IPS-18c (cell line): Measurements from ENCODE around the gene GNAZ.

ENCODE experiments used
- H3K4me3 ChIP-seq: 2 replicates; pipeline ENCODE4 v1.7.0; 2013; ENCODE audit warnings: low read depth, mild to moderate bottlenecking, low read length, moderate library complexity; ENCODE audit not compliant: insufficient read depth
- H3K9me3 ChIP-seq: one replicate; pipeline ENCODE4 v1.6.1; 2013; ENCODE audit warnings: mild to moderate bottlenecking, low read length, moderate library complexity; ENCODE audit not compliant: control insufficient read depth, insufficient read depth

The GNAZ gene

DNA sequence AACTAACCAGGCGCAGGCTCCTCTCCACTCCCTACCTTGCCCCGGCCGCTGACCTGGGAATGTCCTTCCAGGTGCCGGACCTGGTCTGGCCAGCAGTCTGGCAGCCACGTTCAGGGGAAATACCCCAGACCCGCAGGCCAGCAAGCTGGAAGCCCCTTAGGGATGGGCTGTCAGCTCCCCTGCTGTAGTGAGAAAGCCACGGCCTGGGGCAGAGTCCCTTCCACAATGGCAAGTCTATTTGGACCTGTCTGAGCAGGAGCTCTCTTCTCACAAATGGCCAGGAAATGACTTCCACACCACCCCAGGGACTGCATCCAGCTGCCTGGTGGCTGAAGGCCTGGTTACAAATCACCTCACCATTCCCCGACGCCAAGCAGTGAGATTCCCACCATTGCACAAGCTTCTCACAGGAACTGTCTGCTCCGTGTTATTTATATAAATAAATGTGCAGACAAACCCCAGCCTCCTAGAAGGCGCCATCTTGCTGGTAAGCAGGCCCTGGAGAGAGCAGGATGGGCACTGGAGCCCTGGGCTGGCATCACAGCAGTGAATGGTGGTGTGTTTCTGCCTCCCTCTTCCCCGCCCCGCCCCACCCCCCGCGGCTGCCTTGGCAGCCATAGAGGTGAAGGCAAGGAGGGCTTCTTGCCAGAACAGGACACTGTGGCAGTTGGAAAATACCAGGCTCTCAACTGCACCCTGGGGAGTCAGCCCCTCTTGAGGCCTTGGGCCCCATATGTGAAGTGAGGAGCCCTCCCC lies 47.8 kb downstream of the GNAZ start:
- Histone ChIP-seq H3K4me3 (no peak overlapping the region), H3K9me3 (peaks cover 2% of the 10 kb centered on the region)

GRCh38 chr22:23118647-23119493 lies 48.6 kb downstream of the GNAZ start:
- peaks cover 2% of the 10 kb centered on the region for H3K9me3 ChIP-seq
- no peak overlapping the region for H3K4me3 ChIP-seq

DNA sequence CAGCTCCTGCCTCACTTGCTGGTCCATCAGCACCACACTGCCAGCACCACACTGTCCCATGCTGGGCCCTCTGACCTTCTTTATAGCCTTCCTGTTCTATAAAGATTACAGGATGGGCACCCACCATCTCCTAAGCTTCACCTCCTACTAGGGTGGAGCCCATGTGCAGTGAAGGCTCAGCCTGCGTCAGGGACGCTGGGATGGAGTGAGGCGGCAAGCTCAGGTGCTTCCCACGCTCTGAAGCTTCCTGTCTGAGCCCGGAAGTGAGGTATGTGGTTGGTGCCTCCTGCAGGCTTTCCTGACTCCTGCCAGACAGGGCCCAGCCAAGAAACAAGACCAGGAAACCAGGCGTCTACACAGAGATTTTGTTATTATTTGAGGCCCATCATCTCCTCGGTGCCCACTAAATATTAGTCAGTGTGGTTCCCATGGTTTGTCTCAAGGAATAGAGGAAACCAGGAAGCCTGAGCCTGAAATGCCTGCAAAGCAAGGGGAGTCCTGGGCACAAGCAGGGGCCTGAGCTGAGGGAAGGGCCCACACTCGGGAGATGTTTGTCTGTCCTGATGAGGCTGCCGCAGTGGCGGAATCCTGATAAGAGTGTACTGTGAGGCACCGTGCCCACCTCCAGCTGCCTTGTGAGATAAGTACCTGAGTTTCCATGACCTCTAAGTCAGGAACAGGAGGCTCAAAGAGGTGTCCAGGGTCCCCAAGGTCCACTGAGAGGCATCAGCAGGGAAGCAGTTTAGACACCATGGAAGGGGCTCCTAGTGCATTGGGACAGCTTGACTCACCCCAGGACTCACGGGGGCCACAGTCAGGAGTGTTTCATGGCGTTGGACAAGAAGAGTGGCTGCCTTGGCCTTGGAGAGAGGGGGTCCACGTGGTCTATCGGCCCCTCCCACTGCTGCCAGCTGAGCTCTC lies 49.4 kb downstream of the GNAZ start:
- Histone ChIP-seq H3K4me3 (no peak overlapping the region), H3K9me3 (peaks cover 2% of the 10 kb centered on the region)

DNA sequence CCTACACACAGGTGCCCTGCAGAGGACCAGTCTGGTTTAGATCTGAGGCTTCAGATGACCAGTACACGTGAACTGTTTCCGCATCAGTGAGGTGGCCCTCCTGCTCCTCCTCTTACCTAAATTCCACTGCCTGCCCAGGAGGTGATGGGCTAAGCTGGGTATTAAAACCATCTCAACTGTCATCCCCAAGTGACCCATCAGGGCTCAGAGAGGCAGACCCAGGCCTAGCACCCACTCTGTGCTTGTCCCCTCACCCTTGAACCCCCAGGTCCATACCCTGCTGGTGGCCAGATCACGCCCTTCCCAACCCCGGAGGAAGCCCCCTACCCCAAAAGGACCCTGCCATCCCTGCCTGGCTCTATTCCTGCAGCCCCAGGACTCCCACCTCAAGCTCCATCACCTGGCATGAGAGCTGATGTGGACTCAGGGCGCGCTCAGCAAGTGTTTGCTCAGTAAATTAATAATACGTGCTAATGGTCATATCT lies 50.1 kb downstream of the GNAZ start:
- Histone ChIP-seq H3K4me3 (no peak overlapping the region), H3K9me3 (no peaks in the 10 kb centered on the region)

GRCh38 chr22:23121000-23121421 lies 50.7 kb downstream of the GNAZ start:
- no peaks in the 10 kb centered on the region for H3K9me3 ChIP-seq
- H3K4me3 ChIP-seq, result no peak overlapping the region

DNA sequence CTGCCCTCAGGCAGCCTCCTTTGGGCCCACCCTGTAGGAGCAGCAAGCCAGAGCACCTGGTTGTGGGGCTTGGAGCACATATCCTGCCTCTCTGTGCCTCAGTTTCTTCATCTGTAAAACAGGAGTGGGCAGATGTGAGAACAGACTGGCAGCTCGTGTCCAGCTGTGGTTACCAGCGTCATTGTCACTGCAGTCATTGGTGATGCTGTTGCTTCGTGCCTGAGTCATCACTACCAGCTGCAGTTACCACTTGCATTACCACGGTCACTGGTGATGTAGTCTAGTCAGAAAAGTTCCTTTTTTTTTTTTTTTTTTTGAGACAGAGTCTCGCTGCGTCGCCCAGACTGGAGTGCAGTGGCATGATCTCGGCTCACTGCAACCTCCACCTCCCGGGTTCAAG lies 51.1 kb downstream of the GNAZ start:
- no peak overlapping the region for H3K4me3 ChIP-seq

GRCh38 chr22:23122216-23122957 lies 52.1 kb downstream of the GNAZ start:
- Histone ChIP-seq H3K4me3 (no peak overlapping the region), H3K9me3 (no peaks in the 10 kb centered on the region)

More for the DNA sequence above, 51.1 kb downstream of the GNAZ start:
- H3K9me3 ChIP-seq, result no peaks in the 10 kb centered on the region

GRCh38 chr22:23122992-23123803 lies 52.9 kb downstream of the GNAZ start:
- H3K4me3 ChIP-seq, result no peak overlapping the region
- H3K9me3 ChIP-seq, result no peaks in the 10 kb centered on the region

- Histone ChIP-seq H3K4me3 (no peak overlapping the region), H3K9me3 (no peaks in the 10 kb centered on the region)
These were observed 53.5 kb downstream of the GNAZ start for GRCh38 chr22:23123804-23124254.

GRCh38 chr22:23124611-23125511 lies 54.5 kb downstream of the GNAZ start:
- no peak overlapping the region for H3K4me3 ChIP-seq
- H3K9me3 ChIP-seq, result no peaks in the 10 kb centered on the region

DNA sequence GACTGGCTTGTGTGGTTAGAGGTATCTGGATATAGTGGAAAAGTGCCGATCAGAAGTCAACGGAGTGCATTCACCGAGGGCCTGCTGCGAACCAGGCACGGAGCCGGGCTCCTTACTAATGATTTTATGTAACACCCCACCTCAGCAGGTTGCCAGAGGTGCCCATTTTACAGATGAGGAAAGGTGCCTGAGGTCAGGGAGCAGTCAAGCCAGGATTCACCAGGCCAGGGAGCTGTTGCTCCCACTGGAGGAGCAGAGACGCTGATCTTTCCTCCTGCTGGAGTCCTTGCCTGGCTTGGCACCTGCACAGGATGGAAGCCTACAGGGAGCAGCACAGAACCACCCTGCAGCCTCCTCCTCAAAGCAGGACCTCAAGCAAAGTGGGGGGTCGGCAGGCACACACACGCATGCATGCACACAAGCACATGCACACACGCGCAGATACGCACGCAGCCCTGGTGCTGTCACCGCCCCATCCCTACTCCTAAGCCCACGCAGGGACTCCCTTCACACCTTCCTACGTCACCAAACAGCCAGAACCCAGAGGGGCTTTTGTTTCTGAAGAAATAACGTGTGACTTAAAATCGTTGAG lies 55.3 kb downstream of the GNAZ start:
- no peaks in the 10 kb centered on the region for H3K9me3 ChIP-seq
- no peak overlapping the region for H3K4me3 ChIP-seq

DNA sequence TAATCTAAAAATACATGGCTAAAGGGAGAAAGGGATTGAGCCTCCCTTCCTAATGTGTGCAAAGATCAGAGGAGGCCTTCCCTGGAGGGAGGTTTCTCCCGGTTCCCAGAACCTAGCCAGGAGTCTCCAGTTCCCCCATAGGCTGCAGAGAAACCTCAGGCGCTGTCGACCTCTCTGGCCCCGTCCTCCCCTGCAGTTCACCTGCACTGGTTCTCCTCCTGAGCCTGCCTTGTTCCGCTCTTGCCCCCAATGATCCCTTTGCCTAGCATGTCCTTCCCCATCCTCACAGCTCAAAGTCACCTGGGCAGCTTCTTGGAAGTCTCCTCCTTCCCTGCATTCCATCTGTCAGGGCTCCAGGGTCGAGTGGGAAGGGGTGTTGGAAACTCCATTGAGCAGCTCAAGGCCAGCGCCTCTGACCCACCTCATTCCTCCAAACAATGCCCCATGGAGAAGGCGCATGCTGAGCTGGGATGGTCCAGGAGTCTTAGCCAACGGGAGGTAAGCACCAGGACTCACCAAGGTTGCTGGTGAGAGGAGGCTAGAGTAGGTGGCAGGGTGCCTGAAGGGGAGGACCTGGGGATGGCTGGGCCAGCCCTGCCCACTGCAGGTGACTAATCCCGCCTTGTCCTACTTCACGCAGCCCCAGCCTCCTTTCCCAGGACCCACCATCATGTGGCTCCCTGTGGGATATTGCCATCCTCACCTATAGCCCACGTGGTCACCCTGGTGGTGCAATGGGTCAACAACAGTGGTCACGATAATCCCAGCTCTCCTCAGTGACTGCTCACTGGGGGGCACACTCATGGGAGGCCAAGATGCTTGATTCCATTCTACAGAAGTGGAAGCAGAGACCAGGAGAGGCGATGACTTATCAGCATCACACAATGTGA lies 56.1 kb downstream of the GNAZ start:
- H3K4me3 ChIP-seq, result no peak overlapping the region

DNA sequence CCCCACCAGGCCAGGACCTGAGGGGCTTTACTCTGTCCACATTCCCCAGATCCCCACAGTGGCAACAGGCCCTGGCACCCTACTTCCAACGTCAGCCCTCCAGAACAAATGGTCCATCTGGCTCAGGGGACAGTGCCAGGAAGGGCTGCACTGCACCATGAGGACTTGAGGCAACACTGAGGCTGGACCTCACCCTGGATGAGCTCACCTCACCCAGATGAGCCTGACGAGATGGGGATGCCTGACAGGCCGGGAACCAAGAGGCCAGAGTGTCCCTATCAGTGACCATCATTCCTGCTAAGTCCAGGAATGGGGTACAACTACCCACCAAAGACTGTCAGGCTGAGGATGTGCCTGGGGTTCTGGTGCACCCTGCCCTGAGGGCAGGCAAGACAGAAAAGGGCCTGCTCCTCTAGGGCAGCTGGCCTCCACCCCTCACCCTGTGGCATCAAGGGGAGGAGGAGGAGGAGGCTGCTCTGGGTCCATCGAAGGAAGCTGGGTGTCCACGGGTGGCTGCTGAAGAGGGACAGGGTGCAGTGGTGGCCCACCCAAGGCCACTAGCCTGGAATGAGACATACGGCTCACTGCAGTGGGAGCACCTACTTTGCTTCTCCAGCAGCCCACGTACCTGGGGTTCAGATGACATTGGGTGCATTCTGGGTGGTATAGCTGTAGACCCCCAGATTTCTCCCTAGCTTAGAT lies 56.9 kb downstream of the GNAZ start:
- no peak overlapping the region for H3K4me3 ChIP-seq
- no peaks in the 10 kb centered on the region for H3K9me3 ChIP-seq

More for the DNA sequence above, 56.1 kb downstream of the GNAZ start:
- H3K9me3 ChIP-seq, result no peaks in the 10 kb centered on the region
